Posterior vena cava (tissue), 2 donors: ENCODE results near the gene OLR1. TPM values are rescaled to one million over a fixed set of nuclear protein-coding genes. Genes with fewer than 3 reads are reported as not detected.
"Not testable (repeated sequence)": the region's sequence is repeated elsewhere in the genome, so short reads cannot be mapped to it uniquely, and the experiment has no call there.

Experiments
- DNase-seq: peaks from one replicate; pipeline ENCODE4 v3.0.0-alpha.2; 2020; ENCODE audit warnings: low spot score
- intact Hi-C, 2 donors: fragments of 100-400 bp; cut with DNase I; formaldehyde crosslinking; loops; one replicate each; pipeline versions ENCODE4 v1.14.1 to v1.14.2; 2022 to 2023
- long read RNA-seq, 2 donors: library from polyadenylated mRNA; unstranded; transcript quantifications; one replicate each; pipeline ENCODE4 v2.0.0, GENCODE V29; 2020 to 2021
- total RNA-seq, 2 donors: library from RNA; stranded (reverse); fragmentation: NEBNext Ultra II Directional; extraction: Animal tissue kit (Norgen Biotek cat#: 25700); gene quantifications; one replicate each; pipeline ENCODE4 v1.2.1, GENCODE V29; 2021
- donor health status: DM: yes; HTN: yes; CAD: no.
- donor health status: DM: yes; HTN: yes; CAD: no.

The OLR1 gene
- total RNA-seq: under 1 TPM in 1 of 2 donors, not detected in 1; 0.71 TPM
- long read RNA-seq, donor 1: 0 reads
- long read RNA-seq, donor 2, partial matches to known transcripts: 0 of 1 reads
- long read RNA-seq, donor 2, other reads (novel, unspliced or antisense): 0 of 1 reads

DNA sequence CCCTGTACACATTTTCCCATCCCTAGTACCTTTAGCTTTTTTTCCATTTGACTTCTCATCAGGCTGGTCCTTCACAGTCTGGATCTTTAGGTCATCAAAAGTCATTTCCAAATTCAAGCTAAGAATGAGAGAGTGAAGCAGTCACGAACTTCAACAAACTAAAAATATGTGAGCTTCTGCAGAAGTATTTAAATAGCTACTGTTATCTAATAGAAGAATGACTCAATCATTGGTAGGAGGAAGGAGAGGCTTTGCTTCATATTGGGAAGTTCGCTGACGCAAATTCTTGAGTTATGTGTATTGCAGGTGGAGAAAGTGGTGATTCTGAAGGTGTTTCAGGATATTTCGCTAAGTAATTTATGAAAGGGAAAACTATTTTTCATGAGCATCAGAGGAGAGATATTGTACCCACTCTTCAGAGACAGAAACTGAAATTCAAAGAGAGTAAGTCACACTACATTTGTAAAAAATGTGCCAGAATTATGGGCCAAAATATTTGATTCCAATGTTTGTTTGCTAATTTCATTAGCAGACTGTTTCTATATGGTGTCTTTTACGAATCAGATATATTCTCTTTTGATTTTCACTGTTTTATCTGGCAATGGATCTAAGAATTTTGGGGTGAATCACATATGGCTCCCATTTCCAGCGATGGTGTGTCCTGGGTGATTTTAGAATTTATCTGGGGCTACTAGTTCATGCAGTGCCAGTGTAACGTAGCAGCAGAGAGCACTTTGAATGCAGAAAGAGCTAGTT lies at the start of gene OLR1:
OLR1 (minus strand) TSS at position 160 of the 756 bp plus-strand sequence; CDS start at position 105, 55 bp downstream.
- no peak for DNase-seq
- intact Hi-C loops: no loop called here

DNA sequence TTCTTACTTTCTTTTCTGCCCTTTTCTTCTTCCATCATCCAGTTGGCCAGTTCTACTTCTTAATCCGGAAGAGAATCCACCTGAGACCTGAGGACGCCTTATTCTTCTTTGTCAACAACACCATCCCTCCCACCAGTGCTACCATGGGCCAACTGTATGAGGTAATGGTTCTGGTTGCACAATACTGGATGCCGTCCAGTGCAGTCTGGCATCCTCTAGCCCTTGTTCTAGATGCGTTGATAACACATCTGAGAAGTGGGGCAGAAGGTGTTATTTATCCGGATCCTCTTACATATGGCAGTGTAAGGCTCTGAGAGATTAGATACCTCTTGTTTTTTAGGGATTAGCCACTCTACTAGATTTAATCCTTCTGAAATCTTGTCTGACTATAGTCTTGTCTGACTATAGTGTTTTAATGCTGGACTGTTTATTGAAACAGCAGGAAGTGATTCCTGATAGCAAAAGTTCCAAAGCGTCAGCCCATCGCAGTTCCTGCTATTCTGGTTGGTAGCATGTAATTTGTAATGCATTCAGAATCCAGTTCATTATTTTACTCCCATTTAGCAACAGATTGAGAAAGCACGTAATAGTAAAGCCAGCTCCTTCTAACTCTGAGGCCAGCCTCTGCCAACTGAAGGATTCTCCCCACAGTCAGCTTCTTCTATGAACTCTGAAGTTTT lies 48.6 kb upstream of the OLR1 start:
- DNase-seq: no peak
- intact Hi-C loops: no loop called here

DNA sequence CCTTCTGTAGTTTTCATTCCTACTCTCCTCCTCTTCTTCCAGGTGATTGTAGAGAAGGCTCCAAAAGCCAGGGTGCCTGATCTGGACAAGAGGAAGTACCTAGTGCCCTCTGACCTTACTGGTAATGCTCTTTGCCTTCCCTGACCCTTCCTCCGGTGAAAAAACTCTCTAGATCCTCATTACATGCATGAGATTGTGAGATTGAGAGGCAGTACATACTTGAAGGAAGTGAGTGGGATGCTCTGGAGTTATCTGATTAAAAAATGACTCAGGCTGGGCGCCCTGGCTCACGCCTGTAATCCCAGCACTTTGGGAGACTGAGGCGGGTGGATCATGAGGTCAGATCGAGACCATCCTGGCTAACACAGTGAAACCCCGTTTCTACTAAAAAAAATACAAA lies 46.1 kb upstream of the OLR1 start:
- intact Hi-C loops: loop anchor here in 1 of 2 donors (10.0 kb wide), 1 partner anchor 957 kb away; the partner anchor contains the start of gene SMIM10L1
- no peak for DNase-seq

DNA sequence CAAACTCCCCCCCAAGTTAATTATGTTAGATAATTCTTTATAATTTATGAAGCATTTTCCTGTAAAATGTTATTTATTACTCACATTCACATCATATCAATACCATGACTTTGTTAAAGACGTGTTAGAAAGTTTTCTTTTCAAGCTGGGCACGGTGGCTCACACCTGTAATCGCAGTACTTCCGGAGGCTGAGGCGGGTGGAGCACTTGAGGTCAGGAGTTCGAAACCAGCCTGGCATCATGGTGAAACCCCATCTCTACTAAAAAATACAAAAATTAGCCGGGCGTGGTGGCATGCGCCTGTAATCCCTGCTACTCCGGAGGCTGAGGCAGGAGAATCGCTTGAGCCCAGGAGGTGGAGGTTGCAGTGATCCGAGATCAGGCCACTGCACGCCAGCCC lies 44.0 kb upstream of the OLR1 start:
- not testable (repeated sequence) for DNase-seq
- intact Hi-C loops: loop anchor here in 1 of 2 donors (10.0 kb wide), 1 partner anchor 959 kb away; the partner anchor contains the start of gene SMIM10L1

DNA sequence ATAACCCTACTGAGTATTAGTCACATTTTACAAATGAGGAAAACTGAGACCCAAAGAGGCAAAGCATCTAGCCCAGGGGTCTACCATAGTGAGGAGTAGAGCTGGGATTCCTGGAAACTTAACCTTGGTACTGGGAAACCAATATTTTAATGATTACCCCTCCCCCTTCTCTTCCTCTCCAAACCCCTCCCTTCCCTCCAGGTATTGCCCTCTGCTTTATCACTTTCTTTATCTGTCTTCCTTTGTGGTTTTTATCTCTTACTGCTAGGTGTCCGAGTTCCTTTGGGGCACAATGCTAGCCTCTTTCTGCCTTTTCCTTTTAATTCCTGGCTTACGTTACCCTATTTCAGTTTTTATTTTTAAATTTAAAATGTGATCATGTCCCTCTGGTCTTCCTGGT lies 43.5 kb upstream of the OLR1 start:
- intact Hi-C loops: loop anchor here in 1 of 2 donors (10.0 kb wide), 1 partner anchor 959 kb away; the partner anchor contains the start of gene SMIM10L1
- DNase-seq: no peak

- no peak for DNase-seq
- intact Hi-C loops: loop anchor here in 1 of 2 donors (10.0 kb wide), 1 partner anchor 960 kb away; the partner anchor contains the start of gene SMIM10L1
Measured at GRCh38 chr12:10214895-10215267, 42.9 kb upstream of the OLR1 start.

GRCh38 chr12:10214136-10214894 lies 42.4 kb upstream of the OLR1 start:
- DNase-seq: no peak
- intact Hi-C loops: loop anchor here in 1 of 2 donors (10.0 kb wide), 1 partner anchor 960 kb away; the partner anchor contains the start of gene SMIM10L1

DNA sequence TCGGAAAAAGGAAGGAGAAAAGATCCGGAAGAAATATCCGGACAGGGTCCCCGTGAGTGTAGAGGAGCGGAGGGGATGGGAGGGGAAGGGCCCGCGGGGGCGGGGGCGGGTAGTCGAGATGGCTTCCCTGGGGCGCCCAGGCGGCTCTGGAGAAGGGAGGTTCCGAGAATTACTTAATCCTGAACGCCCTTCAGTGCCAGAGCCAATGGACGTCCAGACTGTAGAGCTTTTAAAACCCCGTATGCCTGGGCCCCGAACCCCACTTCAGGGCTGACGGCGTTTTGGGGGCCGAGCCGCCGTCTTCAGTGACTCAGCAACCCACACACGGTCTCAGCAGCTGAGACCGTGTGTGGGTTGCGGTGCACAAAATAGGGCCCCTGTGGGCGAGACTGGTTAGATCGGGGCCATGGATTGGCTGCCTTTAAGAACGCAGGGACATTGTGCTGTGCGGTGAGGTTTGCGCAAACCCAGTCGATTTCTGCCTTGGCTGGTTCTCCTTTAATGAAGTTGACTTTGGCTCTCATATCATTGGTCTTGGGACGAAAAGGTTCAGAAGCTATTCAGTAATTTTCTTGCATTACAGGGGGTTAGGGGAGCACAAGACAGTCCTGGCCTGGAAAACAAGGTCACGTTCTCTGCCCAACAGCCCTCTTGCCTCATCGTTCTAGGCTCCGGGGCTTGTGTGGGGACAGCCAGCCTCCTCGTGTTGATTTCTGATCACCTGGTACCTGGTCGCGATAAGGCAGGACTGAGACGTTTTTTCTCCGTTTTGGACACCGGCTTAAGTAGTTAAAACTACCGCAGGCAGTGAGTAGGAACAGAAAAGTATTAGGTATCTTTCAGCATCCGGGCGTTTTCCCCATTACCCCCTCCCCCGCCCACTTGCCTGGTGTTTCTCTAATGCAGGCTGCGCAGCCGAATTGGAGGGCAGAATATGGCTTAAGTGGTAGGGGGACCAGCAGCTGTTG lies 41.5 kb upstream of the OLR1 start:
- intact Hi-C loops: loop anchor here in 1 of 2 donors (10.0 kb wide), 1 partner anchor 961 kb away; the partner anchor contains the start of gene SMIM10L1

DNA sequence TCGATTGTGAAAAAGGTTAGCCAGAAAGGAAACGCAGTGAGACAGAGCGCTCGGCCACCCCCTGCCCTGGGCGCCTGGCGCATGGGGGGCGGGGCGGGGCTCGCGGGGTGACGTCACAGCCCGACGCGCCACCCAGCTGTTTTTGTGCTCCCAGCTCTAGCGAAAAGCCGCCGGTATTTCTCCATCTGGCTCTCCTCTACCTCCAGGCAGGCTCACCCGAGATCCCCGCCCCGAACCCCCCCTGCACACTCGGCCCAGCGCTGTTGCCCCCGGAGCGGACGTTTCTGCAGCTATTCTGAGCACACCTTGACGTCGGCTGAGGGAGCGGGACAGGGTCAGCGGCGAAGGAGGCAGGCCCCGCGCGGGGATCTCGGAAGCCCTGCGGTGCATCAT lies 40.8 kb upstream of the OLR1 start, which contains the start of gene GABARAPL1:
GABARAPL1 (plus strand) TSS at position 139 of the 393 bp plus-strand sequence; CDS start at position 392, 253 bp downstream.
- DNase-seq: peak; percentile 96
- intact Hi-C loops: loop anchor here in 1 of 2 donors (10.0 kb wide), 1 partner anchor 962 kb away; the partner anchor contains the start of gene SMIM10L1

More for the DNA sequence above, 41.5 kb upstream of the OLR1 start:
- DNase-seq: peak; percentile 93

DNA sequence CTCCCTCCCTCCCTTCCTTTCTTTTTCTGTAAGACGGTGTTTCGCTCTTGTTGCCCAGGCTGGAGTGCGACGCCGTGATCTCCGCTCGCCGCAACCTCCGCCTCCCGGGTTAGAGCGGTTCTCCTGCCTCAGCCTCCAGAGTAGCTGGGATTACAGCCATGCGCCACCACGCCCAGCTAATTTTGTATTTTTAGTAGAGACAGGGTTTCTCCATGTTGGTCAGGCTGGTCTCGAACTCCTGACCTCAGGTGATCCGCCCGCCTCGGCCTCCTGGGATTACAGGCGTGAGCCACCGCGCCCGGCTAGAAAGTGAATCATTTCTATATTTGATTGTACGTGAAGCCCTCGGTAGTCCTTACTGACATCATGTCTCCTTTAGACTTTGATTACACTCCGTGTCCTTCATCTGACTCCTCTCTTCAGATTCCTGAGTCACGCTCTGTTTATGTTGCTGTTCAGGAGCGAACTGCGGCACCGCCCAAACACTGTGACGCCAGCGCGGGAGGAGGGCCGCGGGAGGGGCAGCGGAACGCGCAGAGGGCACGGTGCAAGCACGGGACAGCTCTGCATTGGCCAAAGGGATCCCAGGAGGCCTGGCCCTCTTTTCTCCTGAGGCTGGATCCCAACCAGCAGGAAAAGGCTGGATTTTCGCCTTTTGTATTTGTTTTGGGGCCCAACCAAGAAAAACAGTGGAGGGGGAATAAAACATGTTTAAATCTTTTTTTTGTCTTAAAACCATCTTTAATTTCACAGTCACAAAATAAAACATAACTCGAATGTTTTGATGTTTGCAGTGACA lies 40.2 kb upstream of the OLR1 start:
- DNase-seq: peak; percentile 99
- intact Hi-C loops: loop anchor here in 1 of 2 donors (10.0 kb wide), 1 partner anchor 963 kb away; the partner anchor contains the start of gene SMIM10L1

- DNase-seq: no peak
- intact Hi-C loops: loop anchor here in 1 of 2 donors (10.0 kb wide), 1 partner anchor 963 kb away; the partner anchor contains the start of gene SMIM10L1
Measured at GRCh38 chr12:10211101-10211939, 39.4 kb upstream of the OLR1 start.

GRCh38 chr12:10210225-10210624 lies 38.3 kb upstream of the OLR1 start:
- no peak for DNase-seq
- intact Hi-C loops: loop anchor here in 1 of 2 donors (10.0 kb wide), 1 partner anchor 965 kb away; the partner anchor contains the start of gene SMIM10L1

DNA sequence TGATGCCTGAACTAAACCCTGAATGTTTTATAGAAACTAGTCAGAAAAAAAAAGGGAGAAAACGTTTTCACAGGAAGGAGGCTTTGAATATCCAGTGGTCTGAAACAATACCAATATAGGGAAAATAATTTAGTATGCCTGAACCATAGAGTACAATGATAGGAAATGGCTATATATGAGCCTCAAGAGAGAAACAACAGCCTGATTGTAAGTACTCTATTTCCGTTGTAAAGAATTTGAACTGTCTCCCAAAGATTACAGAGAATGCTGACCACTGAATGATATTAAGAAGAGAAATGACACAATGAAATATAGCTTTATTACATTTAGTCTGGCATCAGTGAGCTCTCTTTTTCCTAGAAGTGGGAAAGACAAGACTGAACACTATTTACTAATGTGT lies 35.2 kb upstream of the OLR1 start:
- DNase-seq: no peak
- intact Hi-C loops: no loop called here

DNA sequence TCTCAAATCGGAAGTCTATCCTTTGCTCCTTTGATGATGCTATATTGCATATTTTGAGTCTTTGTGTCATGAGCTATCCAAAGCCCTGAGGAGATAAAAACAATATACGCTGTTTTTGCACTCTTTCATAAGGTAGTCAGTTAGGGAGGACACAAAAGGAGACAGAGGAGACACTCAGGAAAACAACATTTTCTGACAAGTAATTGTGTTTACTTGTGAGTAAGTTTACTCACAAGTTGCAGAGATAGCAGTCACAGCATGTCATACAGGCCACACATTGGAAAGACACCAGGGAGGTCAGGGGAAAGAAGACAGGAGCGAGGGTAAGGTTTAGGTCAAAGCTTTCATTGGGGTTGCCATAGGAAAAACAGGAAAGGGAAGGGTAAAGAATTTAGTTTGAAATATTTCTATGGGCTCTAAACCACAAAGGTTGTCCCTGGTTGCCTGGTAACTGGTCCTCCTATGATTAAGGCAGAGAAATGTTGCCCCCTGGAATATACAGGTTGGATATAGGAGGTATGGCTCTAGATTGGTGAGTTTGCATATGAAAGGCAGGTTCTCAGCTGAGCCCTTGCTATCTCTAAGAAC lies 33.4 kb upstream of the OLR1 start:
- intact Hi-C loops: no loop called here

DNA sequence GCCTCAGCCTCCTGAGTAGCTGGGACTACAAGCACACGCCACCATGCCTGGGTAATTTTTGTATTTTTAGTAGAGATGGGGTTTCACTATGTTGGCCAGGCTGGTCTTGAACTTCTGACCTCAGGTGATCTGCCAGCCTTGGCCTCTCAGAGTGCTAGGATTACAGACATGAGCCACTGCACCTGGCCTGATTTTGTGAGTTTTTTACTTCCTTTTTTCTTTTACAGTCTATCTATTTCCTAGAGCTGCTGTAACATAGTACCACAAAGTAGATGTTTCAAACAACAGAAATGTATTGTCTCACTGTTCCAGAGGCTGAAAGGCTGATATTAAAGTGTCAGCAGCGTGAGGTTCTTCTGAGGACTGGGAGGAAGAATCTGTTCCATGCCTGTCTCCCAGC lies 32.6 kb upstream of the OLR1 start:
- DNase-seq, intact Hi-C loops: not testable (repeated sequence)

More for the DNA sequence above, 33.4 kb upstream of the OLR1 start:
- no peak for DNase-seq

DNA sequence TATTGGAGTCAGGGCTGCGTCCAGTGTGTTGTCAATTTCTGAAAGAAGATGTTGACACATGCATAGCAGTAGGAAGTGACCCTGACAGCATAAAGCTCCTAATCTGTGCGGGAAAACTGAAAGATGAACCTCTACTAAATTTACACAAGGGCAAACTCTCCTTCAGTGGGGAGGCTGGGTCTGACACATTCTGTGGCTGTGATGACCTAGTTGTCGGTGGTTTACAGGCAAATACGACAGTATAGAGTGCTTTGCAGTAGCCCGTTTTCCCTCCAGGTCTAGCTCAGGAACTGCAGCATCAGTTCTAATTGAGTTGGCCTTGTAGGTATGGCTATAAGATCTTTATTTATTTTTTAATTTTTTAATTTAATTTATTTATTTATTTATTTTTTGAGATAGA lies 25.9 kb upstream of the OLR1 start:
- intact Hi-C loops: no loop called here
- DNase-seq: no peak
